Astrocyte (in vitro differentiated cells and primary cell): ENCODE measurements around the gene ADAM29.

Experiments
- EZH2 ChIP-seq: IDR thresholded peaks from 2 replicates; pipeline ENCODE4 v1.6.1; 2012; ENCODE audit warnings: mild to moderate bottlenecking, low read length, inconsistent platforms; ENCODE audit not compliant: insufficient read depth
- TF ChIP-seq, protein P1 (sequence below): IDR thresholded peaks from 2 replicates; pipeline ENCODE4 v1.5.1; 2011; ENCODE audit warnings: low read depth, mild to moderate bottlenecking, inconsistent platforms, low read length, moderate library complexity; ENCODE audit not compliant: insufficient read depth

DNA sequence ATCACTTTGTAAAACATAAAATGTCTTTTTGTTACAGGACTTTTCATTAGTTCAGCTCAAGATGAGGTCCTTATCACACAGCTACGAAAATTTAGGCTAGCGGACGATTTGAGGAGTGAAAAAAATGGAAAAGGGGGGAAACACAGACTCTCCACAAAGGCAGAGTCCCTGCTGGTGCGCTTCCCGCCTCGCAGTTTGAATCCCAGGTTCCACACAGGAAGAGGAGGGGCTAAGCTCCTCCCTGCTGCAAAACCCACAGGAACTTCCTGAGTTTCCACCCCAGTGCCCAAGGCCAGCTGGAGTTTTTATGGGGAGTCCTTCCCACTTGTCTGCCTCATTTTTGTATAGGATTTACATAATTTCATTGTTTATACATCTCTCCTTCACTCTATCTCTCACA, 11.2 kb downstream of the ADAM29 start:
- TF ChIP-seq, protein P1, sequence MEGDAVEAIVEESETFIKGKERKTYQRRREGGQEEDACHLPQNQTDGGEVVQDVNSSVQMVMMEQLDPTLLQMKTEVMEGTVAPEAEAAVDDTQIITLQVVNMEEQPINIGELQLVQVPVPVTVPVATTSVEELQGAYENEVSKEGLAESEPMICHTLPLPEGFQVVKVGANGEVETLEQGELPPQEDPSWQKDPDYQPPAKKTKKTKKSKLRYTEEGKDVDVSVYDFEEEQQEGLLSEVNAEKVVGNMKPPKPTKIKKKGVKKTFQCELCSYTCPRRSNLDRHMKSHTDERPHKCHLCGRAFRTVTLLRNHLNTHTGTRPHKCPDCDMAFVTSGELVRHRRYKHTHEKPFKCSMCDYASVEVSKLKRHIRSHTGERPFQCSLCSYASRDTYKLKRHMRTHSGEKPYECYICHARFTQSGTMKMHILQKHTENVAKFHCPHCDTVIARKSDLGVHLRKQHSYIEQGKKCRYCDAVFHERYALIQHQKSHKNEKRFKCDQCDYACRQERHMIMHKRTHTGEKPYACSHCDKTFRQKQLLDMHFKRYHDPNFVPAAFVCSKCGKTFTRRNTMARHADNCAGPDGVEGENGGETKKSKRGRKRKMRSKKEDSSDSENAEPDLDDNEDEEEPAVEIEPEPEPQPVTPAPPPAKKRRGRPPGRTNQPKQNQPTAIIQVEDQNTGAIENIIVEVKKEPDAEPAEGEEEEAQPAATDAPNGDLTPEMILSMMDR, result no peak
- no peak for TF ChIP-seq EZH2
